ENCODE results near the gene TRABD2B. TPM values are rescaled to one million over a fixed set of nuclear protein-coding genes. Genes with fewer than 3 reads are reported as not detected.

The TRABD2B gene
- total and polyA plus RNA-seq, 2 of the 13 experiments (the other 11 are each of a cell fraction or from before 2014, with no cell fraction given): 0.04 TPM; not detected in 1

DNA sequence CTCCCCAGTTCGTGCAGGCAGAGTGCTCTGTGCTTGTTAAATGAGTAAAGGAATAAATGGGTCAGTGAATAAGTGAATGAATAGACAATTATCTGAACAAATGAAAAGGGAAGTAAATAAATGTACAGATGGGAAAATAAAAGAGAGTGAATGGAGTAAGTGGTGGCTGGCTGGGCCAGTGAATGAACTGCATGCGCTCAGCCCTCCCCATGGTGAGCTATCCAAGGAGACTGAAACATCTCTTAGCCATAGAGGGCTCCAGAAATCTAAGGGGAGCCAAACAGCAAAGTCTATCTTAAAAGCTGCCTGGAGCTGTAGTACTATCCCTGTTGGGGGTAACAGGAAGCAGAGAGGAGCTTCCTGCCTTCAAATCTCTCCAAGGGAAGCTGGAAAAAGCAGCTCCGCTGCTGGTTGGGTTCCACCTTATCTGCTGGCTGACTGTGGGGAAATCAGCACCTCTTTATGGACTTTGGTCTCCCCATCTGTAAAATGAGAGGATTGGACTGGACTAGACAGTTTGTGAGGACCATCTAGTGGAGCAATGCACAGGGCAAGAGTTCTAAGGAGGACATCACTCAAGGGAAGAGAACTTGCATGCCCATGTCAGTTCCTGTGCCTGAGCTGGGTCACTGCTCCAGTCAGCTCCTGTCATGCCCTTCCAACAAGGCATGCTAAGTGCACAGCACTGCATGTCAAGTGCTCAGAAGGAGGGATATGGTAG lies 77.9 kb downstream of the TRABD2B start (continued):
- TF ChIP-seq CEBPZ (IDR thresholded peaks at IDR 0.05; ENCODE audit: low read length) (no peak), FOXA3 (CRISPR knock-in tag; IDR thresholded peaks at IDR 0.05) (peak; percentile 37; the same call in 1 of the 2 replicates), ZSCAN21 (CRISPR knock-in tag; IDR thresholded peaks at IDR 0.05; ENCODE audit: borderline replicate concordance) (peak; percentile 58; the same call in 1 of the 2 replicates), ZSCAN20 (CRISPR knock-in tag; IDR thresholded peaks at IDR 0.05; ENCODE audit: borderline replicate concordance) (no peak), ZNF430 (CRISPR knock-in tag; IDR thresholded peaks at IDR 0.05) (no peak), ZNF781 (CRISPR knock-in tag; IDR thresholded peaks at IDR 0.05; ENCODE audit: borderline replicate concordance, not compliant biosample characterization) (no peak), ZNF629 (CRISPR knock-in tag; conservative IDR thresholded peaks at IDR 0.05) (peak; percentile 61; the same call in 1 of the 2 replicates), ZNF20 (CRISPR knock-in tag; IDR thresholded peaks at IDR 0.05) (no peak), SIN3A (IDR thresholded peaks at IDR 0.05; ENCODE audit: borderline replicate concordance, low read depth, low read length) (no peak), ZNF276 (CRISPR knock-in tag; IDR thresholded peaks at IDR 0.05; ENCODE audit: low read depth) (peak; percentile 88), HNRNPH1 (optimal IDR thresholded peaks at IDR 0.05; ENCODE audit: low read depth, low read length) (no peak), FIP1L1 (IDR thresholded peaks at IDR 0.05; ENCODE audit: borderline replicate concordance, insufficient read depth, low read depth, low read length) (no peak), ZNF747 (CRISPR knock-in tag; IDR thresholded peaks at IDR 0.05; ENCODE audit: borderline replicate concordance) (no peak), TEAD3 (CRISPR knock-in tag; optimal IDR thresholded peaks at IDR 0.05; ENCODE audit: borderline replicate concordance) (peak; percentile 63), ZNF713 (CRISPR knock-in tag; IDR thresholded peaks at IDR 0.05) (0 out of 2 replicates have a peak, but pooled peaks have one; percentile 51), ZNF431 (CRISPR knock-in tag; IDR thresholded peaks at IDR 0.05; ENCODE audit: borderline replicate concordance, low read depth) (0 out of 2 replicates have a peak, but pooled peaks have one; percentile 54), MTF2 (CRISPR knock-in tag; IDR thresholded peaks at IDR 0.05; ENCODE audit: borderline replicate concordance) (no peak), GPN1 (CRISPR knock-in tag; IDR thresholded peaks at IDR 0.05; ENCODE audit: borderline replicate concordance) (no peak), AHR (CRISPR knock-in tag; IDR thresholded peaks at IDR 0.05) (no peak)
- TF ChIP-seq, protein P1, sequence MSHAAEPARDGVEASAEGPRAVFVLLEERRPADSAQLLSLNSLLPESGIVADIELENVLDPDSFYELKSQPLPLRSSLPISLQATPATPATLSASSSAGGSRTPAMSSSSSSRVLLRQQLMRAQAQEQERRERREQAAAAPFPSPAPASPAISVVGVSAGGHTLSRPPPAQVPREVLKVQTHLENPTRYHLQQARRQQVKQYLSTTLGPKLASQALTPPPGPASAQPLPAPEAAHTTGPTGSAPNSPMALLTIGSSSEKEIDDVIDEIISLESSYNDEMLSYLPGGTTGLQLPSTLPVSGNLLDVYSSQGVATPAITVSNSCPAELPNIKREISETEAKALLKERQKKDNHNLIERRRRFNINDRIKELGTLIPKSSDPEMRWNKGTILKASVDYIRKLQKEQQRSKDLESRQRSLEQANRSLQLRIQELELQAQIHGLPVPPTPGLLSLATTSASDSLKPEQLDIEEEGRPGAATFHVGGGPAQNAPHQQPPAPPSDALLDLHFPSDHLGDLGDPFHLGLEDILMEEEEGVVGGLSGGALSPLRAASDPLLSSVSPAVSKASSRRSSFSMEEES (CRISPR knock-in tag; IDR thresholded peaks at IDR 0.05): no peak; the same call in 1 of the 2 replicates
- TF ChIP-seq, protein P2, sequence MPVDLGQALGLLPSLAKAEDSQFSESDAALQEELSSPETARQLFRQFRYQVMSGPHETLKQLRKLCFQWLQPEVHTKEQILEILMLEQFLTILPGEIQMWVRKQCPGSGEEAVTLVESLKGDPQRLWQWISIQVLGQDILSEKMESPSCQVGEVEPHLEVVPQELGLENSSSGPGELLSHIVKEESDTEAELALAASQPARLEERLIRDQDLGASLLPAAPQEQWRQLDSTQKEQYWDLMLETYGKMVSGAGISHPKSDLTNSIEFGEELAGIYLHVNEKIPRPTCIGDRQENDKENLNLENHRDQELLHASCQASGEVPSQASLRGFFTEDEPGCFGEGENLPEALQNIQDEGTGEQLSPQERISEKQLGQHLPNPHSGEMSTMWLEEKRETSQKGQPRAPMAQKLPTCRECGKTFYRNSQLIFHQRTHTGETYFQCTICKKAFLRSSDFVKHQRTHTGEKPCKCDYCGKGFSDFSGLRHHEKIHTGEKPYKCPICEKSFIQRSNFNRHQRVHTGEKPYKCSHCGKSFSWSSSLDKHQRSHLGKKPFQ (CRISPR knock-in tag; IDR thresholded peaks at IDR 0.05; ENCODE audit: insufficient replicate concordance): no peak
